Measurements from ENCODE around the gene RND1. TPM values are rescaled to one million over a fixed set of nuclear protein-coding genes. Genes with fewer than 3 reads are reported as not detected.
A peak's percentile ranks its signal among the peaks of the same experiment; 100 is the strongest.

The RND1 gene
- total and polyA plus RNA-seq, 2 of the 13 experiments (the other 11 are each of a cell fraction or from before 2014, with no cell fraction given) = 1.8 to 1.9 TPM

GRCh38 chr12:48815126-48816110 lies 50.3 kb downstream of the RND1 start (continued):
- TF ChIP-seq PPARG (CRISPR knock-in tag; conservative IDR thresholded peaks at IDR 0.05) = no peak
- TF ChIP-seq ZFP36L1 (CRISPR knock-in tag; IDR thresholded peaks at IDR 0.05) = no peak
- TF ChIP-seq POLR2G (IDR thresholded peaks at IDR 0.05; ENCODE audit: low read depth, low read length) = peak; percentile 42; the same call in 1 of the 2 replicates
- TF ChIP-seq ARNT2 (CRISPR knock-in tag; IDR thresholded peaks at IDR 0.05; ENCODE audit: low read depth) = no peak; the same call in 1 of the 2 replicates
- no peak for TF ChIP-seq MBD4 (IDR thresholded peaks at IDR 0.05; ENCODE audit: borderline replicate concordance, low read length)
- no peak for TF ChIP-seq ATF6 (CRISPR knock-in tag; conservative IDR thresholded peaks at IDR 0.05)
- no peak for TF ChIP-seq BHLHE40 (IDR thresholded peaks at IDR 0.05; ENCODE audit: low read length)
- TF ChIP-seq ZNF432 (CRISPR knock-in tag; IDR thresholded peaks at IDR 0.05; ENCODE audit: borderline replicate concordance) = no peak
- no peak for TF ChIP-seq NR2C2 (CRISPR knock-in tag; IDR thresholded peaks at IDR 0.05; ENCODE audit: borderline replicate concordance)
- TF ChIP-seq CEBPG (CRISPR knock-in tag; IDR thresholded peaks at IDR 0.05) = no peak
- no peak for TF ChIP-seq ZNF230 (CRISPR knock-in tag; IDR thresholded peaks at IDR 0.05)
- no peak; the same call in 1 of the 2 replicates for TF ChIP-seq ZNF205 (CRISPR knock-in tag; IDR thresholded peaks at IDR 0.05)
- no peak for TF ChIP-seq SMAD3 (CRISPR knock-in tag; IDR thresholded peaks at IDR 0.05)
- no peak for TF ChIP-seq KLF9 (CRISPR knock-in tag; IDR thresholded peaks at IDR 0.05; ENCODE audit: low read depth)
- TF ChIP-seq PLRG1 (conservative IDR thresholded peaks at IDR 0.05) = no peak
- no peak for TF ChIP-seq SRSF1 (optimal IDR thresholded peaks at IDR 0.05; ENCODE audit: low read depth, low read length)
- no peak for TF ChIP-seq YEATS2 (CRISPR knock-in tag; IDR thresholded peaks at IDR 0.05; ENCODE audit: borderline replicate concordance)
- TF ChIP-seq ZNF232 (CRISPR knock-in tag; IDR thresholded peaks at IDR 0.05; ENCODE audit: borderline replicate concordance) = no peak
- no peak for TF ChIP-seq ZNF446 (CRISPR knock-in tag; IDR thresholded peaks at IDR 0.05)
- 0 out of 2 replicates have a peak, but pooled peaks have one; percentile 23 for TF ChIP-seq TAF1 (CRISPR knock-in tag; IDR thresholded peaks at IDR 0.05)
- no peak for TF ChIP-seq RERE (CRISPR knock-in tag; IDR thresholded peaks at IDR 0.05; ENCODE audit: low read depth)
- no peak for TF ChIP-seq TBL1XR1 (IDR thresholded peaks at IDR 0.05; ENCODE audit: borderline replicate concordance, low read length, partially characterized antibody)
- no peak for TF ChIP-seq SMC3 (IDR thresholded peaks at IDR 0.05; ENCODE audit: low read length)
- no peak for TF ChIP-seq ZSCAN9 (CRISPR knock-in tag; IDR thresholded peaks at IDR 0.05; ENCODE audit: borderline replicate concordance)
- no peak for TF ChIP-seq PHF20 (CRISPR knock-in tag; IDR thresholded peaks at IDR 0.05)

Data from HepG2 (cell line).